Calu3 (cell line): Measurements from ENCODE around the gene UGT1A1. TPM values are rescaled to one million over a fixed set of nuclear protein-coding genes. Genes with fewer than 3 reads are reported as not detected.

Experiments used
- BruUV-seq: library from RNA; stranded (reverse); fragments of 400-500 nt; replicated peaks from 2 replicates; lab custom pipeline; 2021; lab: Mats Ljungman, UMichigan
- CTCF ChIA-PET: fragments of 300-600 bp; sonication (Branson Sonifier 250); formaldehyde crosslinking; loops from one replicate; lab custom pipeline; 2022; ENCODE audit warnings: antibody characterized with exemption; lab: Charles Lee
- DNase-seq: peaks from one replicate; pipeline ENCODE4 v3.0.0; 2022
- H3K27ac Mint-ChIP-seq: one replicate; pipeline ENCODE4 v1.8.0; 2022; ENCODE audit warnings: mixed read lengths; ENCODE audit not compliant: unreplicated experiment
- H3K27me3 Mint-ChIP-seq: one replicate; pipeline ENCODE4 v1.8.0; 2022; ENCODE audit warnings: mixed read lengths; ENCODE audit not compliant: unreplicated experiment
- H3K36me3 Mint-ChIP-seq: one replicate; pipeline ENCODE4 v1.8.0; 2022; ENCODE audit warnings: mild to moderate bottlenecking, moderate library complexity, mixed read lengths; ENCODE audit not compliant: insufficient read depth, unreplicated experiment
- H3K4me1 Mint-ChIP-seq: one replicate; pipeline ENCODE4 v1.8.0; 2022; ENCODE audit warnings: mild to moderate bottlenecking, low read depth, mixed read lengths; ENCODE audit not compliant: unreplicated experiment
- H3K4me3 Mint-ChIP-seq: one replicate; pipeline ENCODE4 v1.8.0; 2022; ENCODE audit warnings: mild to moderate bottlenecking, low read depth, moderate library complexity, mixed read lengths; ENCODE audit not compliant: unreplicated experiment
- H3K9me3 Mint-ChIP-seq: one replicate; pipeline ENCODE4 v1.8.0; 2022; ENCODE audit warnings: low read depth, mixed read lengths; ENCODE audit not compliant: unreplicated experiment
- CTCF ChIP-seq: fragments of 200-600 bp; IDR thresholded peaks from one replicate; pipeline ENCODE4 v1.8.0; 2022; ENCODE audit warnings: antibody characterized with exemption; ENCODE audit not compliant: unreplicated experiment
- intact Hi-C: fragments of 100-400 bp; cut with micrococcal nuclease; formaldehyde crosslinking; loops from one replicate; pipeline ENCODE4 v1.10.0; 2022; ENCODE audit not compliant: unreplicated experiment
- total RNA-seq: library from RNA; stranded (reverse); gene quantifications from 2 replicates; pipeline ENCODE4 v1.2.3, GENCODE V29; 2022

The UGT1A1 gene
- total RNA-seq, 1 experiment from 2014 or later, result 26.7 TPM

- H3K9me3 Mint-ChIP-seq, result no peaks in the 10 kb centered on the region
- BruUV-seq, result no TSS peak
- DNase-seq, result no peak
- H3K4me1 Mint-ChIP-seq, result no peaks in the 10 kb centered on the region
- H3K36me3 Mint-ChIP-seq, result peaks cover 6% of the 10 kb centered on the region
- no peak for TF ChIP-seq CTCF
- CTCF ChIA-PET, result no interaction called here
- H3K4me3 Mint-ChIP-seq, result no peak overlapping the region
- peaks cover 10% of the 10 kb centered on the region for H3K27me3 Mint-ChIP-seq
- intact Hi-C loops, result no loop called here
- H3K27ac Mint-ChIP-seq, result no peak overlapping the region
Measured at GRCh38 chr2:233793465-233794127, 33.5 kb downstream of the UGT1A1 start.

- Mint-ChIP-seq H3K27ac (no peak overlapping the region), H3K36me3 (peaks cover 2% of the 10 kb centered on the region), H3K9me3 (no peaks in the 10 kb centered on the region), H3K27me3 (peaks cover 10% of the 10 kb centered on the region), H3K4me1 (no peaks in the 10 kb centered on the region), H3K4me3 (no peak overlapping the region)
- BruUV-seq, result no TSS peak
- intact Hi-C loops, result no loop called here
- DNase-seq, result no peak
- CTCF ChIA-PET, result no interaction called here
- no peak for TF ChIP-seq CTCF
Measured at GRCh38 chr2:233794128-233794658, 34.1 kb downstream of the UGT1A1 start.

- H3K36me3 Mint-ChIP-seq, result no peaks in the 10 kb centered on the region
- intact Hi-C loops, result no loop called here
- no TSS peak for BruUV-seq
- no peaks in the 10 kb centered on the region for H3K9me3 Mint-ChIP-seq
- H3K27me3 Mint-ChIP-seq, result peaks cover 2% of the 10 kb centered on the region
- CTCF ChIA-PET, result interaction anchor here (0.7 kb wide), 1 partner anchor 85 kb away, joined by 6 read pairs; no protein-coding TSS in a partner anchor
- H3K27ac Mint-ChIP-seq, result no peak overlapping the region
- H3K4me1 Mint-ChIP-seq, result peaks cover 7% of the 10 kb centered on the region
- no peak for TF ChIP-seq CTCF
- no peak for DNase-seq
- no peak overlapping the region for H3K4me3 Mint-ChIP-seq
Measured at GRCh38 chr2:233795735-233796171, 35.7 kb downstream of the UGT1A1 start.

GRCh38 chr2:233796254-233796653, 36.2 kb downstream of the UGT1A1 start:
- Mint-ChIP-seq H3K4me1 (peaks cover 12% of the 10 kb centered on the region), H3K4me3 (no peak overlapping the region), H3K9me3 (no peaks in the 10 kb centered on the region), H3K36me3 (no peaks in the 10 kb centered on the region), H3K27ac (no peak overlapping the region), H3K27me3 (no peaks in the 10 kb centered on the region)
- intact Hi-C loops, result no loop called here
- CTCF ChIA-PET, result interaction anchor here (0.7 kb wide), 1 partner anchor 84 kb away, joined by 6 read pairs; no protein-coding TSS in a partner anchor
- BruUV-seq, result no TSS peak
- no peak for DNase-seq
- no peak for TF ChIP-seq CTCF
